GM12878 (cell line): ENCODE measurements around the gene CD3D. TPM values are rescaled to one million over a fixed set of nuclear protein-coding genes. Genes with fewer than 3 reads are reported as not detected.
"Not testable (repeated sequence)": the region's sequence is repeated elsewhere in the genome, so short reads cannot be mapped to it uniquely, and the experiment has no call there.

Experiments used
- ATAC-seq: fragments of 200-7000 bp; cut with Tn5 transposase; 3 replicates; pipeline ENCODE4 v1.9.1; 2020; ENCODE audit warnings: mild to moderate bottlenecking, moderate library complexity
- BruUV-seq: library from RNA; stranded (reverse); fragments of 400-500 nt; replicated peaks from 2 replicates; lab custom pipeline; 2021; lab: Mats Ljungman, UMichigan
- CTCF ChIA-PET: fragments of 300-600 bp; sonication (Branson Sonifier 250); formaldehyde crosslinking; extraction: SDS; loops from one replicate; lab custom pipeline; 2021; ENCODE audit warnings: inconsistent platforms; lab: Yijun Ruan, JAX
- POLR2A ChIA-PET: fragments of 350-600 bp; formaldehyde crosslinking; extraction: SDS; loops from one replicate; lab custom pipeline; 2021; ENCODE audit warnings: inconsistent platforms; lab: Charles Lee
- RAD21 ChIA-PET: fragments of 300-600 bp; sonication (Branson Sonifier 250); formaldehyde crosslinking; loops from one replicate; lab custom pipeline; 2023; ENCODE audit warnings: antibody characterized with exemption; ENCODE audit not compliant: unreplicated experiment; lab: Charles Lee
- SMC1A ChIA-PET: fragments of 300-600 bp; sonication (Branson Sonifier 250); formaldehyde crosslinking; loops from one replicate; lab custom pipeline; 2023; ENCODE audit not compliant: unreplicated experiment, uncharacterized antibody; lab: Charles Lee
- DNase-seq: peaks from one replicate; pipeline ENCODE4 v3.0.0-alpha.2; 2011; ENCODE audit warnings: low read depth, low spot score
- FAIRE-seq: peaks from 3 replicates; lab custom pipeline; 2011; peaks lifted over from hg19 to GRCh38; lab: Jason Lieb, UNC
- H2AFZ ChIP-seq: 2 replicates; pipeline ENCODE4 v1.6.0; 2011; ENCODE audit warnings: low read depth, low read length, control low read depth; ENCODE audit not compliant: control insufficient read depth
- H3K27ac ChIP-seq: 2 replicates; pipeline ENCODE4 v1.5.1; 2011; ENCODE audit warnings: control low read depth; ENCODE audit not compliant: control insufficient read depth, insufficient read depth
- H3K27me3 ChIP-seq, 2 experiments: replicated peaks in 1 of 2; 2 replicates each; pipeline versions ENCODE4 v1.6.0 to v1.6.1; 2011; ENCODE audit warnings: low read length in 1 of 2; ENCODE audit not compliant: control insufficient read depth in 2 of 2, insufficient read depth in 2 of 2
- H3K36me3 ChIP-seq, 2 experiments: 2 replicates each; pipeline ENCODE4 v1.5.1; 2011; ENCODE audit warnings: low read length in 1 of 2; ENCODE audit not compliant: control insufficient read depth in 2 of 2, insufficient read depth in 2 of 2
- H3K4me1 ChIP-seq: 2 replicates; pipeline ENCODE4 v1.6.1; 2011; ENCODE audit warnings: mild to moderate bottlenecking, low read length, moderate library complexity, mixed read lengths; ENCODE audit not compliant: control insufficient read depth, insufficient read depth
- H3K4me2 ChIP-seq: 2 replicates; pipeline ENCODE4 v1.6.0; 2011; ENCODE audit warnings: control low read depth; ENCODE audit not compliant: control insufficient read depth, insufficient read depth
- H3K4me3 ChIP-seq: fragments of 200-600 bp; sonication (generic); 2 replicates; pipeline ENCODE4 v1.5.1; 2016
- H3K79me2 ChIP-seq: 2 replicates; pipeline ENCODE4 v1.6.0; 2011; ENCODE audit warnings: low read length; ENCODE audit not compliant: control insufficient read depth, insufficient read depth
- H3K9ac ChIP-seq: 2 replicates; pipeline ENCODE4 v1.8.0; 2011; ENCODE audit warnings: low read length, control low read depth, mixed read lengths; ENCODE audit not compliant: control insufficient read depth, insufficient read depth
- H3K9me3 ChIP-seq: replicated peaks from 3 replicates; pipeline ENCODE4 v1.5.1; 2011; ENCODE audit warnings: mild to moderate bottlenecking, low read length; ENCODE audit not compliant: control insufficient read depth, insufficient read depth
- H4K20me1 ChIP-seq: 2 replicates; pipeline ENCODE4 v1.6.0; 2011; ENCODE audit not compliant: control insufficient read depth, insufficient read depth
- BMI1 ChIP-seq: fragments of 450-650 bp; IDR thresholded peaks from 2 replicates; pipeline ENCODE4 v1.6.1; 2016; ENCODE audit warnings: mild to moderate bottlenecking, moderate library complexity, borderline replicate concordance
- KLF5 ChIP-seq: fragments of 450-650 bp; IDR thresholded peaks from 2 replicates; pipeline ENCODE4 v1.6.1; 2014; ENCODE audit warnings: mild to moderate bottlenecking; ENCODE audit not compliant: partially characterized antibody
- SMAD5 ChIP-seq: IDR thresholded peaks from 2 replicates; pipeline ENCODE4 v1.6.1; 2016; ENCODE audit warnings: antibody characterized with exemption, low read depth
- YBX1 ChIP-seq: fragments of 450-650 bp; IDR thresholded peaks from 2 replicates; pipeline ENCODE4 v1.6.1; 2016; ENCODE audit warnings: antibody characterized with exemption
- ZNF207 ChIP-seq: fragments of 450-650 bp; IDR thresholded peaks from 2 replicates; pipeline ENCODE4 v1.6.1; 2014; ENCODE audit warnings: antibody characterized with exemption, mild to moderate bottlenecking, borderline replicate concordance
- WGBS: methylation state at CpG from one replicate; pipeline ENCODE4 v1.1.6; 2016; ENCODE audit warnings: low lambda C conversion rate; ENCODE audit not compliant: insufficient replicate concordance, insufficient coverage; ENCODE audit errors: missing lambda C conversion rate; 5-methylcytosine and 5-hydroxymethylcytosine counted together
- in situ Hi-C: fragments of 300-500 bp; cut with MboI; formaldehyde crosslinking; loops from 9 replicates; pipeline ENCODE4 v1.14.3; 2018; ENCODE audit warnings: mixed read lengths
- intact Hi-C: fragments of 100-400 bp; cut with micrococcal nuclease; formaldehyde crosslinking; loops from one replicate; pipeline ENCODE4 v1.14.2; 2022; ENCODE audit not compliant: unreplicated experiment
- polyA plus RNA-seq, 11 experiments: library from polyadenylated mRNA; depleted of rRNA in 4 of 11; unstranded in 6 of 11; stranded (reverse) in 5 of 11; fragments of >200 nt; fragmentation: Nextera tagmentation in 4 of 11; fragmentation: Illumina TruSeq in 1 of 11; extraction: Ambion mirVana in 4 of 11; extraction: Trizol in 1 of 11; gene quantifications; 1 replicate in 1 of 11; 2 replicates in 10 of 11; pipeline versions ENCODE4 v1.2.1 to v1.2.3, GENCODE V29; 2011 to 2016; ENCODE audit warnings: inconsistent platforms in 2 of 11, missing spikeins in 2 of 11, low read depth in 1 of 11
- total RNA-seq, 4 experiments: library from RNA; depleted of rRNA in 3 of 4; stranded (reverse); fragments of >200 nt in 3 of 4; fragmentation: Illumina TruSeq in 1 of 4; extraction: Trizol in 1 of 4; gene quantifications; 2 replicates each; pipeline versions ENCODE4 v1.2.1 to v1.2.3, GENCODE V29; 2013 to 2021
- TF ChIP-seq, protein P1 (sequence below): fragments of 450-650 bp; formaldehyde crosslinking; IDR thresholded peaks from 2 replicates; pipeline ENCODE4 v1.4.0; 2022; ENCODE audit warnings: mild to moderate bottlenecking, moderate library complexity
- TF ChIP-seq, protein P2 (sequence below): IDR thresholded peaks from 2 replicates; pipeline ENCODE4 v1.6.1; 2012; ENCODE audit warnings: low read depth, low read length, improper control_type of control experiment
- TF ChIP-seq, protein P3 (sequence below): fragments of 450-650 bp; IDR thresholded peaks from 2 replicates; pipeline ENCODE4 v1.6.1; 2018; ENCODE audit warnings: mild to moderate bottlenecking, low read depth, moderate library complexity; ENCODE audit not compliant: partially characterized antibody

Gene CD3D
- total and polyA plus RNA-seq, 10 of the 15 experiments (the other 5 are each of a cell fraction or from before 2014, with no cell fraction given), result 0.13 to 0.69 (median 0.29) TPM; not detected in 6

DNA sequence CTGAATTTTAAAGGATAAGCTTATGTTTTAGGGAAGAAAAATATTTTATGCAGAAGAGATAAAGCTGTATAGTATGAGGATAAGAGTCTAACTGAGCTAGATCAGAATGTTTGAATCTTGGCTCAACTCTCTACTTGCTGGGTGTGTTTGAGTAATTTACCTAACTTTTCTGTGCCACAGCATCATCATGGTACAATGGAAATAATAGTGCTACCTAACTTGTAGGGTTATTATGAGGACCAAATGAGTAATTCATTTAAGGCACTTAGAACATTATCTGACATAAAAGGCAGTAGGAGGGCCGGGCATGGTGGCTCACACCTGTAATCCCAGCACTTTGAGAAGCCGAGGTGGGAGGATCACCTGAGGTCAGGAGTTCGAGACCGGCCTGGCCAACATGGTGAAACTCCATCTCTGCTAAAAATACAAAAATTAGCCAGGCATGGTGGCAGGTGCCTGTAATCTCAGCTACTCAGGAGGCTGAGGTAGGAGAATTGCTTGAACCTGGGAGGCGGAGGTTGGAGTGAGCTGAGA is 33.4 kb downstream of the CD3D start:
- H3K4me1 ChIP-seq, H3K79me2 ChIP-seq, H3K27me3 ChIP-seq, BruUV-seq, in situ Hi-C loops, intact Hi-C loops, POLR2A ChIA-PET, ATAC-seq, DNase-seq, H3K9me3 ChIP-seq, FAIRE-seq, H3K36me3 ChIP-seq, H2AFZ ChIP-seq, H4K20me1 ChIP-seq, H3K27ac ChIP-seq, H3K9ac ChIP-seq, H3K4me2 ChIP-seq, H3K4me3 ChIP-seq: not testable (repeated sequence)
- RAD21 ChIA-PET, result interaction anchor here (0.6 to 1.4 kb wide), 2 partner anchors 44 to 110 kb away, joined by 4 to 5 read pairs; no protein-coding TSS in a partner anchor
- WGBS, result 37% methylated on average over 5 of the region's 5 CpGs
- CTCF ChIA-PET, result interaction anchor here (1.0 to 2.5 kb wide), 4 partner anchors 11 to 111 kb away, joined by 3 to 16 read pairs (median 3); no protein-coding TSS in a partner anchor
- SMC1A ChIA-PET, result interaction anchor here (0.7 to 1.6 kb wide), 5 partner anchors 9 to 176 kb away, joined by 3 to 5 read pairs (median 3); partner anchors contain the start of gene CD3D

DNA sequence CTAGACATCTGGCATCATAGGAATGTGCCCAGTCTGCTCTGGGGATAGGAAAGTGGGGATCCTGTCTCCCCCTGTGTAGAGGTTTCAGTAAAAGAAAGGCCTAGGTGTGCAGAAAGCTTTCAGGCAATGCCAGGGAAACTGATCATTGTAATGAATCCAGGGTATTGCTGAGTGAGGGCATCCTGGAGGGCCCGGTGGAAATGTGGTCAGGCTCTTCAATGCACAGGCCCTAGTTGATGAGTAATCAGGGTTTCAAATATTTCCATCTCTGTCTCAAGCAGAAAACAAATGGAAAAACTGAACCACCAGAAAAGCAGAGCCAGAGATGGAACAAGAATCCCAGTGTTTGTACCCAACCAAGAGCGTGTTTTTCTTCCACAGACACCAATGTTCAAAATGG is 35.9 kb downstream of the CD3D start:
- no peak overlapping the region for H2AFZ ChIP-seq
- ChIA-PET SMC1A (interaction anchor here (0.6 kb wide), 1 partner anchor 22 kb away, joined by 3 read pairs; no protein-coding TSS in a partner anchor), POLR2A (no interaction called here), RAD21 (no interaction called here), CTCF (interaction anchor here (0.8 to 1.1 kb wide), 2 partner anchors 11 to 31 kb away, joined by 3 to 5 read pairs; no protein-coding TSS in a partner anchor)
- H3K4me3 ChIP-seq, result no peak overlapping the region
- H3K36me3 ChIP-seq, result no peaks in the 10 kb centered on the region
- BruUV-seq, result no TSS peak
- H3K27me3 ChIP-seq, result peaks cover 0 to 2% of the 10 kb centered on the region in 2 experiments; a peak in 1 of 4 replicates
- no peak overlapping the region for H3K9ac ChIP-seq
- H3K4me1 ChIP-seq, result peaks cover 4% of the 10 kb centered on the region; the same call in 1 of the 2 replicates
- FAIRE-seq, result no peak
- H4K20me1 ChIP-seq, result no peaks in the 10 kb centered on the region
- DNase-seq, result no peak
- intact Hi-C loops (no loop called here), in situ Hi-C loops (no loop called here)
- no peak overlapping the region for H3K4me2 ChIP-seq
- 7% methylated on average over 2 of the region's 2 CpGs for WGBS
- H3K27ac ChIP-seq, result no peak overlapping the region
- no peaks in the 10 kb centered on the region for H3K79me2 ChIP-seq
- no peaks in the 10 kb centered on the region; the same call in 2 of the 3 replicates for H3K9me3 ChIP-seq
- no peak for ATAC-seq
- TF ChIP-seq KLF5, result no peak
- no peak for TF ChIP-seq SMAD5
- TF ChIP-seq, protein P1, sequence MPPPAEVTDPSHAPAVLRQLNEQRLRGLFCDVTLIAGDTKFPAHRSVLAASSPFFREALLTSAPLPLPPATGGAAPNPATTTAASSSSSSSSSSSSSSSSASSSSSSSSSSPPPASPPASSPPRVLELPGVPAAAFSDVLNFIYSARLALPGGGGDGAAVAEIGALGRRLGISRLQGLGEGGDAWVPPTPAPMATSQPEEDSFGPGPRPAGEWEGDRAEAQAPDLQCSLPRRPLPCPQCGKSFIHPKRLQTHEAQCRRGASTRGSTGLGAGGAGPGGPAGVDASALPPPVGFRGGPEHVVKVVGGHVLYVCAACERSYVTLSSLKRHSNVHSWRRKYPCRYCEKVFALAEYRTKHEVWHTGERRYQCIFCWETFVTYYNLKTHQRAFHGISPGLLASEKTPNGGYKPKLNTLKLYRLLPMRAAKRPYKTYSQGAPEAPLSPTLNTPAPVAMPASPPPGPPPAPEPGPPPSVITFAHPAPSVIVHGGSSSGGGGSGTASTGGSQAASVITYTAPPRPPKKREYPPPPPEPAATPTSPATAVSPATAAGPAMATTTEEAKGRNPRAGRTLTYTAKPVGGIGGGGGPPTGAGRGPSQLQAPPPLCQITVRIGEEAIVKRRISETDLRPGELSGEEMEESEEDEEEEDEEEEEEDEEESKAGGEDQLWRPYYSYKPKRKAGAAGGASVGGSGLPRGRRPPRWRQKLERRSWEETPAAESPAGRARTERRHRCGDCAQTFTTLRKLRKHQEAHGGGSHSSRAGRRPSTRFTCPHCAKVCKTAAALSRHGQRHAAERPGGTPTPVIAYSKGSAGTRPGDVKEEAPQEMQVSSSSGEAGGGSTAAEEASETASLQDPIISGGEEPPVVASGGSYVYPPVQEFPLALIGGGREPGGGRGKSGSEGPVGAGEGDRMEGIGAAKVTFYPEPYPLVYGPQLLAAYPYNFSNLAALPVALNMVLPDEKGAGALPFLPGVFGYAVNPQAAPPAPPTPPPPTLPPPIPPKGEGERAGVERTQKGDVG (CRISPR knock-in tag), result no peak
- no peak for TF ChIP-seq ZNF207
- TF ChIP-seq, protein P2, sequence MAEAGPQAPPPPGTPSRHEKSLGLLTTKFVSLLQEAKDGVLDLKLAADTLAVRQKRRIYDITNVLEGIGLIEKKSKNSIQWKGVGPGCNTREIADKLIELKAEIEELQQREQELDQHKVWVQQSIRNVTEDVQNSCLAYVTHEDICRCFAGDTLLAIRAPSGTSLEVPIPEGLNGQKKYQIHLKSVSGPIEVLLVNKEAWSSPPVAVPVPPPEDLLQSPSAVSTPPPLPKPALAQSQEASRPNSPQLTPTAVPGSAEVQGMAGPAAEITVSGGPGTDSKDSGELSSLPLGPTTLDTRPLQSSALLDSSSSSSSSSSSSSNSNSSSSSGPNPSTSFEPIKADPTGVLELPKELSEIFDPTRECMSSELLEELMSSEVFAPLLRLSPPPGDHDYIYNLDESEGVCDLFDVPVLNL, result no peak
- TF ChIP-seq, protein P3, sequence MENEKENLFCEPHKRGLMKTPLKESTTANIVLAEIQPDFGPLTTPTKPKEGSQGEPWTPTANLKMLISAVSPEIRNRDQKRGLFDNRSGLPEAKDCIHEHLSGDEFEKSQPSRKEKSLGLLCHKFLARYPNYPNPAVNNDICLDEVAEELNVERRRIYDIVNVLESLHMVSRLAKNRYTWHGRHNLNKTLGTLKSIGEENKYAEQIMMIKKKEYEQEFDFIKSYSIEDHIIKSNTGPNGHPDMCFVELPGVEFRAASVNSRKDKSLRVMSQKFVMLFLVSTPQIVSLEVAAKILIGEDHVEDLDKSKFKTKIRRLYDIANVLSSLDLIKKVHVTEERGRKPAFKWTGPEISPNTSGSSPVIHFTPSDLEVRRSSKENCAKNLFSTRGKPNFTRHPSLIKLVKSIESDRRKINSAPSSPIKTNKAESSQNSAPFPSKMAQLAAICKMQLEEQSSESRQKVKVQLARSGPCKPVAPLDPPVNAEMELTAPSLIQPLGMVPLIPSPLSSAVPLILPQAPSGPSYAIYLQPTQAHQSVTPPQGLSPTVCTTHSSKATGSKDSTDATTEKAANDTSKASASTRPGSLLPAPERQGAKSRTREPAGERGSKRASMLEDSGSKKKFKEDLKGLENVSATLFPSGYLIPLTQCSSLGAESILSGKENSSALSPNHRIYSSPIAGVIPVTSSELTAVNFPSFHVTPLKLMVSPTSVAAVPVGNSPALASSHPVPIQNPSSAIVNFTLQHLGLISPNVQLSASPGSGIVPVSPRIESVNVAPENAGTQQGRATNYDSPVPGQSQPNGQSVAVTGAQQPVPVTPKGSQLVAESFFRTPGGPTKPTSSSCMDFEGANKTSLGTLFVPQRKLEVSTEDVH, result no peak
- TF ChIP-seq BMI1, result no peak
- no peak for TF ChIP-seq YBX1
